CD4-positive, alpha-beta memory T cell (primary cell): ENCODE data around the gene ALG12. TPM values are rescaled to one million over a fixed set of nuclear protein-coding genes. Genes with fewer than 3 reads are reported as not detected.
A peak's percentile ranks its signal among the peaks of the same experiment; 100 is the strongest.

Source experiments
- CTCF ChIA-PET: fragments of 350-600 bp; sonication (Branson Sonifier 250); formaldehyde crosslinking; loops from one replicate; lab custom pipeline; 2021; ENCODE audit warnings: inconsistent platforms; ENCODE audit not compliant: partially characterized antibody; lab: Charles Lee
- POLR2A ChIA-PET: fragments of 350-600 bp; sonication (Branson Sonifier 250); formaldehyde crosslinking; loops from one replicate; lab custom pipeline; 2021; ENCODE audit not compliant: partially characterized antibody; lab: Charles Lee
- DNase-seq, 5 donors: peaks; one replicate each; pipeline versions ENCODE4 v3.0.0 to v3.0.0-alpha.2; 2020 to 2022; ENCODE audit warnings: mixed read lengths in 1 of 5
- H3K27ac ChIP-seq: one replicate; pipeline ENCODE4 v1.7.0; 2013; ENCODE audit warnings: low read depth, low read length
- H3K27me3 ChIP-seq: 2 replicates; pipeline ENCODE4 v1.7.0; 2013; ENCODE audit warnings: mild to moderate bottlenecking, low read length, moderate library complexity; ENCODE audit not compliant: insufficient read depth
- H3K36me3 ChIP-seq: 2 replicates; pipeline ENCODE4 v1.7.0; 2013; ENCODE audit warnings: mild to moderate bottlenecking, low read length, moderate library complexity; ENCODE audit not compliant: insufficient read depth
- H3K4me1 ChIP-seq: 2 replicates; pipeline ENCODE4 v1.7.0; 2013; ENCODE audit warnings: mild to moderate bottlenecking, low read length, moderate library complexity; ENCODE audit not compliant: insufficient read depth
- H3K4me3 ChIP-seq, 2 donors: one replicate each; pipeline ENCODE4 v1.7.0; 2013; ENCODE audit warnings: low read length in 2 of 2, mild to moderate bottlenecking in 1 of 2
- H3K9me3 ChIP-seq, 2 donors: one replicate each; pipeline ENCODE4 v1.7.0; 2013; ENCODE audit warnings: low read length in 2 of 2, control low read depth in 1 of 2; ENCODE audit not compliant: control insufficient read depth in 1 of 2
- H3K27ac Mint-ChIP-seq, 7 donors: one replicate each; pipeline ENCODE4 v1.8.0; 2020 to 2021; ENCODE audit warnings: mixed read lengths in 7 of 7, mild to moderate bottlenecking in 6 of 7, inconsistent platforms in 3 of 7, moderate library complexity in 3 of 7
- H3K27me3 Mint-ChIP-seq, 2 donors: one replicate each; pipeline ENCODE4 v1.8.0; 2020 to 2021; ENCODE audit warnings: mixed read lengths in 2 of 2
- H3K36me3 Mint-ChIP-seq, 2 donors: one replicate each; pipeline ENCODE4 v1.8.0; 2020 to 2021; ENCODE audit warnings: mixed read lengths in 2 of 2, inconsistent platforms in 1 of 2, mild to moderate bottlenecking in 1 of 2
- H3K4me1 Mint-ChIP-seq, 4 donors: one replicate each; pipeline ENCODE4 v1.8.0; 2020 to 2021; ENCODE audit warnings: mixed read lengths in 4 of 4, mild to moderate bottlenecking in 1 of 4
- H3K4me3 Mint-ChIP-seq, 8 donors: one replicate each; pipeline ENCODE4 v1.8.0; 2020 to 2021; ENCODE audit warnings: mixed read lengths in 8 of 8, mild to moderate bottlenecking in 7 of 8, moderate library complexity in 6 of 8, inconsistent platforms in 3 of 8
- H3K9me3 Mint-ChIP-seq, 8 donors: one replicate each; pipeline ENCODE4 v1.8.0; 2020 to 2021; ENCODE audit warnings: mixed read lengths in 8 of 8, mild to moderate bottlenecking in 5 of 8, inconsistent platforms in 3 of 8, moderate library complexity in 1 of 8
- intact Hi-C: fragments of 100-400 bp; cut with micrococcal nuclease; formaldehyde crosslinking; loops from one replicate; pipeline ENCODE4 v1.15.1; 2023
- polyA plus RNA-seq, 2 donors: library from polyadenylated mRNA; unstranded; fragments of 300-500 nt; fragmentation: Illumina TruSeq; gene quantifications; one replicate each; pipeline ENCODE4 v1.2.3, GENCODE V29; 2021
- total RNA-seq, 2 experiments: library from RNA; stranded (reverse); gene quantifications; one replicate each; pipeline ENCODE4 v1.2.3, GENCODE V29; 2021

ALG12 gene
- total and polyA plus RNA-seq, 4 experiments from 2014 or later = 16.9 to 27.2 (median 19.3) TPM

DNA sequence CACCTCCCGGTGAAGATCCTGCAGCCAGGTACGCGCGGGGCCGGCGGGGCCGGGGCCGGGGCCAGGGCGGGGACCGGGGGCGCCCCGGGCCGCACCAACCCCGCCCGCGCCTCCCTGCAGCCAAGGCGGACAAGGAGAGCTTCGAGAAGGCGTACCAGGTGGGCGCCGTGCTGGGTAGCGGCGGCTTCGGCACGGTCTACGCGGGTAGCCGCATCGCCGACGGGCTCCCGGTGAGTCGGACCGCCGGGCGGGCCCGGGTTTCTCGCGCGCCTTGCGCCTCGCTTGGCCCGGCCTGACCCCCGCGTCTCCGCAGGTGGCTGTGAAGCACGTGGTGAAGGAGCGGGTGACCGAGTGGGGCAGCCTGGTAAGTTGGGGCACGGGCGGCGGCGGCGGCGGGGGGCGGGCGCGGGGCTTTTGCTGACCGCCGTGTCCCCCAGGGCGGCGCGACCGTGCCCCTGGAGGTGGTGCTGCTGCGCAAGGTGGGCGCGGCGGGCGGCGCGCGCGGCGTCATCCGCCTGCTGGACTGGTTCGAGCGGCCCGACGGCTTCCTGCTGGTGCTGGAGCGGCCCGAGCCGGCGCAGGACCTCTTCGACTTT is 42.9 kb upstream of the ALG12 start:
- DNase-seq = peak in 4 of 5 donors; percentile 35 to 52 (median 46)
- peaks cover 0 to 3% of the 10 kb centered on the region in 2 donors for H3K27me3 Mint-ChIP-seq
- Histone ChIP-seq H3K4me3 (peak overlapping the region in 1 of 2 donors; percentile 88), H3K27ac (peak overlapping the region; percentile 98), H3K9me3 (no peaks in the 10 kb centered on the region), H3K4me1 (peaks cover 31% of the 10 kb centered on the region), H3K36me3 (peaks cover 22% of the 10 kb centered on the region), H3K27me3 (no peaks in the 10 kb centered on the region)
- peak overlapping the region in 7 of 8 donors; percentile 87 to 93 (median 91) for H3K4me3 Mint-ChIP-seq
- H3K36me3 Mint-ChIP-seq = peaks cover 6 to 24% of the 10 kb centered on the region in 2 donors
- POLR2A ChIA-PET = interaction anchor here (0.6 to 5.7 kb wide), 22 partner anchors 9 to 660 kb away, joined by 3 to 90 read pairs (median 6); no protein-coding TSS in a partner anchor
- CTCF ChIA-PET = interaction anchor here (1.2 to 2.9 kb wide), 2 partner anchors 10 to 25 kb away, joined by 3 to 8 read pairs; no protein-coding TSS in a partner anchor
- intact Hi-C loops = loop anchor here (5.0 kb wide), 1 partner anchor 124 kb away; no protein-coding TSS in a partner anchor
- H3K27ac Mint-ChIP-seq = peak overlapping the region; percentile 92 to 96 (median 94)
- peaks cover 0 to 8% (median 0%) of the 10 kb centered on the region in 8 donors for H3K9me3 Mint-ChIP-seq
- peaks cover 4 to 42% (median 17%) of the 10 kb centered on the region in 4 donors for H3K4me1 Mint-ChIP-seq

DNA sequence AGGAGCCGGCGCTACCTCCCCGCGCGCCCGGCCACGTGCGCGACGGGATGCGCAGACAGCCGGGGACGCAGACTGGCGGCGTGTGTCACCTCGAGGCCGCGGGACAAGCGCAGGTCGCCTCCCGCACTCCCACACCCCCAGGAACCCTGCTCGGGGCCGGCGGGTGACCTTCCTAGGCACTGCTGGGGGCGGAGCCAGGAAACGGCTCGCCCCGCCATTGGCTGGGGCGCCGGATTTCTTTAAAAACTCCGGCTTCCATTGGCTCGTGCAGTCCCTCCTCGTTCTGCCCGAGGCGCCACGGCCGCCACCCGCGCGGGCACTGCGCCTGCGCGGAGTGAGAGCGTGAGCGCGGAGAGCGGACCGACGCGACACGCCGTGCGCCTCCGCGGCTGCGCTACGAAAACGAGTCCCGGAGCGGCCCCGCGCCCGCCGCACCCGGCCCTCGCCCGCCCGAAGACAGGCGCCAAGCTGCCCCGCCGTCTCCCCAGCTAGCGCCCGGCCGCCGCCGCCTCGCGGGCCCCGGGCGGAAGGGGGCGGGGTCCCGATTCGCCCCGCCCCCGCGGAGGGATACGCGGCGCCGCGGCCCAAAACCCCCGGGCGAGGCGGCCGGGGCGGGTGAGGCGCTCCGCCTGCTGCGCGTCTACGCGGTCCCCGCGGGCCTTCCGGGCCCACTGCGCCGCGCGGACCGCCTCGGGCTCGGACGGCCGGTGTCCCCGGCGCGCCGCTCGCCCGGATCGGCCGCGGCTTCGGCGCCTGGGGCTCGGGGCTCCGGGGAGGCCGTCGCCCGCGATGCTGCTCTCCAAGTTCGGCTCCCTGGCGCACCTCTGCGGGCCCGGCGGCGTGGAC is 42.1 kb upstream of the ALG12 start, which contains the start of gene PIM3:
Gene PIM3 (plus strand): TSS at position 614 of the 846 bp plus-strand sequence. CDS start 176 bp downstream, at position 790.
- H3K36me3 Mint-ChIP-seq = peaks cover 6 to 23% of the 10 kb centered on the region in 2 donors
- DNase-seq = peak; percentile 93 to 95 (median 94)
- ChIA-PET POLR2A (interaction anchor here (0.7 to 5.7 kb wide), 20 partner anchors 8 to 661 kb away, joined by 3 to 90 read pairs (median 6); no protein-coding TSS in a partner anchor), CTCF (interaction anchor here (1.2 to 2.9 kb wide), 2 partner anchors 10 to 24 kb away, joined by 3 to 8 read pairs; no protein-coding TSS in a partner anchor)
- peaks cover 4 to 42% (median 17%) of the 10 kb centered on the region in 4 donors for H3K4me1 Mint-ChIP-seq
- H3K4me3 Mint-ChIP-seq = peak within 1 kb of the TSS; percentile 85 to 93 (median 90)
- H3K27ac Mint-ChIP-seq = peak within 1 kb of the TSS; percentile 92 to 96 (median 94)
- Histone ChIP-seq H3K9me3 (no peaks in the 10 kb centered on the region), H3K36me3 (peaks cover 22% of the 10 kb centered on the region), H3K4me3 (peak within 1 kb of the TSS; percentile 69 to 88), H3K27ac (peak within 1 kb of the TSS; percentile 98), H3K4me1 (peaks cover 31% of the 10 kb centered on the region), H3K27me3 (no peaks in the 10 kb centered on the region)
- peaks cover 0 to 8% (median 0%) of the 10 kb centered on the region in 8 donors for H3K9me3 Mint-ChIP-seq
- intact Hi-C loops = loop anchor here (1.0 to 5.0 kb wide), 2 partner anchors 24 to 123 kb away; no protein-coding TSS in a partner anchor
- peaks cover 0 to 3% of the 10 kb centered on the region in 2 donors for H3K27me3 Mint-ChIP-seq

DNA sequence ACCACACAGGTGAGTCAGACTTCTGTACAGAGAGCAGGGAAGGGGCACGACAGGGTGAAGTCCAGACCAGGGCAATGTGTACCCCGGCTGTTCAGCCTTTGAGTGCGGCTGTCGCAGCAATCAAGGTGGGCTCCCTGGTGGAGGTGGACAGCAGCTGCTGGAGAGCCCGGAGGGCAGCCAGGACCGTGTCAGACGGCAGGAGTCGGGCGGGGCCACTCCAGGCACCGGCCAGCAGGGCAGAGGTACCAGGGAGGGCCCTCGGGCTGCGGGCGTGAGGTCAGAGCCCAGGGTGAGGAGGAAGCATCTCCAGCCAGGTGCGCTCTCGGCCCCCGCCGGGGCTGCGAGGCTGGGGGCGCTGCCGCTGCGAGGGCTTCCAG is 41.5 kb upstream of the ALG12 start:
- Mint-ChIP-seq H3K4me3 (peak overlapping the region; percentile 68 to 82 (median 77)), H3K27me3 (peaks cover 0 to 3% of the 10 kb centered on the region in 2 donors), H3K27ac (peak overlapping the region; percentile 61 to 93 (median 88)), H3K36me3 (peaks cover 6 to 23% of the 10 kb centered on the region in 2 donors), H3K9me3 (peaks cover 0 to 8% (median 0%) of the 10 kb centered on the region in 8 donors), H3K4me1 (peaks cover 4 to 39% (median 17%) of the 10 kb centered on the region in 4 donors)
- Histone ChIP-seq H3K36me3 (peaks cover 22% of the 10 kb centered on the region), H3K27me3 (no peaks in the 10 kb centered on the region), H3K4me1 (peaks cover 31% of the 10 kb centered on the region), H3K4me3 (peak overlapping the region in 1 of 2 donors; percentile 66), H3K9me3 (no peaks in the 10 kb centered on the region), H3K27ac (peak overlapping the region; percentile 98)
- DNase-seq = peak in 1 of 5 donors; percentile 67
- ChIA-PET CTCF (interaction anchor here (0.8 to 2.9 kb wide), 3 partner anchors 23 to 154 kb away, joined by 3 to 8 read pairs (median 3); no protein-coding TSS in a partner anchor), POLR2A (interaction anchor here (0.7 to 5.7 kb wide), 19 partner anchors 8 to 662 kb away, joined by 3 to 90 read pairs (median 6); no protein-coding TSS in a partner anchor)
- intact Hi-C loops = loop anchor here (1.0 to 5.0 kb wide), 2 partner anchors 23 to 122 kb away; no protein-coding TSS in a partner anchor

DNA sequence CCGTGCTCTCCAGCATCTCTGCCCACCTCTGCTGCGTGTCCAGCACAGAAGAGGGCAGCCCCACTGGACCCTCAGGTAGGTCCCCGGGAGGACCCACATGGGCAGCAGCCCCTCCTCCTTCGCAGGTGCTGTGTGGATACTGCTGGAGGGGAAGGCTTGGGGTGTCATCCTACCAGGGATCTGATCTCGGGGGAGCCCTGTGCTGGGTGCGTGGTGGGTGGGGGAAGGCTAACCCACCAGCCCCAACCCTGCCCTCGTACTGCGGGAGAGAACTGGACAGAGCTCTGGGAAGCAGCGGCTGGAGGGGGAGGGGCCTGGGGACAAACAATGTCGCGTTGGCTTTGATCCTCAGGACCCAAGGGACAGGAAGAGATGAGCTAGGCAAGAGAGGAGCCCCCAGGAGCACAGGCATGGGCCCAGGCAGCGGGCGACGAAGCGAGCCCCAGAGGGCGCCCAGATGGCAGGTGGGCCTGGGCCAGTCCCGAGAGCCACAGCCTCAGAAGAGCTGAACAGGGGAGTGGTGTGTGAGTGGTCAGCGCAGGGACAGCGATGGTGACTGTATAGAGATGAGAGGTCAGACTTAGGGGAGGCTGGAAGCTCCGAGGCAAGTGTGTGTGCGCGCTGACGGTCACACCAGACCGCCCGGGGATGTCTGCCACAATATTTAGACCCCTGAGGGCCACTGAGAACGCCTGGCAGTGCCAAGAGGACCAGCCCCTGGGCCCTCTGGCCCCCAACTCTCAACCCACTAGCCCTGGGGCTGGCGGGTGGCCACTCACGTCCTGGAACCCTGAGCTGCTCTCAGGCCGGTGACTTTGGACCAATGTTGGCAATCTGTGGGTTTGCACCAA is 40.9 kb upstream of the ALG12 start:
- peak in 1 of 5 donors; percentile 48 for DNase-seq
- Histone ChIP-seq H3K27me3 (no peaks in the 10 kb centered on the region), H3K27ac (peak overlapping the region; percentile 98), H3K36me3 (peaks cover 16% of the 10 kb centered on the region), H3K4me3 (peak overlapping the region in 1 of 2 donors; percentile 66), H3K9me3 (no peaks in the 10 kb centered on the region), H3K4me1 (peaks cover 28% of the 10 kb centered on the region)
- POLR2A ChIA-PET = interaction anchor here (1.0 to 5.7 kb wide), 8 partner anchors 7 to 59 kb away, joined by 3 to 90 read pairs (median 25); no protein-coding TSS in a partner anchor
- Mint-ChIP-seq H3K4me3 (peak overlapping the region; percentile 68 to 82 (median 77)), H3K27ac (peak overlapping the region; percentile 61 to 93 (median 88)), H3K9me3 (peaks cover 0 to 8% (median 0%) of the 10 kb centered on the region in 8 donors), H3K27me3 (peaks cover 0 to 3% of the 10 kb centered on the region in 2 donors), H3K36me3 (peaks cover 6 to 23% of the 10 kb centered on the region in 2 donors), H3K4me1 (peaks cover 4 to 33% (median 17%) of the 10 kb centered on the region in 4 donors)
- CTCF ChIA-PET = interaction anchor here (0.8 to 1.0 kb wide), 2 partner anchors 23 to 153 kb away, joined by 3 read pairs; no protein-coding TSS in a partner anchor
- intact Hi-C loops = no loop called here

DNA sequence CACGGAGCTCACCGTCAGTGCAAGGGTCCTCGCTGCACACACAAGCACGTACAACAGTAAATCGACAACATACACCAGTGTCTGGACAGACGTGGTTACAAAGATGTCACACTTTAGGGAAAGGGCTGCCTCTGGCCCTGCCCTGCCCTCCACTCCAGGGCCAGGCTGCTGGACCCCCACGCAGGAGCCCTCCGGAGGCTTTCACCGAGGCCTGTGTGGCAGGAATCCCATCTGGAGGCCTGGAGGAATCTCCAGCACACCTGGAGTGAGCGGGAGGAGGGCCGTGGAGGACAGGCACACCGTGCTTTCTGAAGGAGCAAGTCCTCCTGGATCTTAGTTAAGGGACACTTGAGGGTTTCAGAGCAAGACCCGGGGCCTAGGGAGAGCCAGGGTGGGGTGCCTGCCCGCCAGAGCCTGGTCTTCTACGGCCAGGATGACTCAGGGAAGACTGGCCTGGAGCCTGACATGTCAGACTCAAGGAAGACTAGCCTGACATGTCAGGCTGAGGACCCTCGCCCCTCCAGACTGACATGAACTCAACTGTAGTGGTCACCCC is 40.2 kb upstream of the ALG12 start:
- DNase-seq = no peak
- Mint-ChIP-seq H3K9me3 (peaks cover 0 to 8% (median 0%) of the 10 kb centered on the region in 8 donors), H3K36me3 (peaks cover under 1 to 15% of the 10 kb centered on the region in 2 donors), H3K27ac (peak overlapping the region; percentile 14 to 93 (median 61)), H3K4me1 (peaks cover 0 to 26% (median 12%) of the 10 kb centered on the region in 4 donors), H3K4me3 (peak overlapping the region in 2 of 8 donors; percentile 62 to 82), H3K27me3 (peaks cover 0 to 3% of the 10 kb centered on the region in 2 donors)
- Histone ChIP-seq H3K4me1 (peaks cover 21% of the 10 kb centered on the region), H3K36me3 (peaks cover 11% of the 10 kb centered on the region), H3K27me3 (no peaks in the 10 kb centered on the region), H3K27ac (no peak overlapping the region), H3K4me3 (no peak overlapping the region), H3K9me3 (no peaks in the 10 kb centered on the region)
- POLR2A ChIA-PET = interaction anchor here (2.1 to 5.7 kb wide), 4 partner anchors 12 to 26 kb away, joined by 8 to 90 read pairs (median 38); no protein-coding TSS in a partner anchor
- intact Hi-C loops = no loop called here
- CTCF ChIA-PET = interaction anchor here (1.0 kb wide), 1 partner anchor 22 kb away, joined by 3 read pairs; no protein-coding TSS in a partner anchor
